HepG2 (cell line): Measurements from ENCODE around the gene MIDN. TPM values are rescaled to one million over a fixed set of nuclear protein-coding genes. Genes with fewer than 3 reads are reported as not detected.
A peak's percentile ranks its signal among the peaks of the same experiment; 100 is the strongest.

Experiments used
- ARNTL ChIP-seq: sonication (generic); formaldehyde crosslinking; IDR thresholded peaks from 2 replicates; pipeline ENCODE4 v1.4.0; 2020; ENCODE audit warnings: mild to moderate bottlenecking, missing genetic modification reagents
- ETV5 ChIP-seq: IDR thresholded peaks from 2 replicates; pipeline ENCODE4 v1.6.1; 2018; ENCODE audit warnings: missing biosample characterization, missing genetic modification reagents, inconsistent platforms, borderline replicate concordance
- EZH2 ChIP-seq: conservative IDR thresholded peaks from 2 replicates; pipeline ENCODE4 v1.6.1; 2012; ENCODE audit warnings: mild to moderate bottlenecking, low read depth, low read length, moderate library complexity
- FOXA3 ChIP-seq: IDR thresholded peaks from 2 replicates; pipeline ENCODE4 v1.6.1; 2016; ENCODE audit warnings: missing genetic modification reagents, missing compliant biosample characterization
- HDAC6 ChIP-seq: fragments of 200-600 bp; sonication (generic); IDR thresholded peaks from 2 replicates; pipeline ENCODE4 v1.7.0; 2017; ENCODE audit warnings: mild to moderate bottlenecking, antibody characterized with exemption, low read length, low read depth
- IKZF4 ChIP-seq: sonication (generic); formaldehyde crosslinking; IDR thresholded peaks from 2 replicates; pipeline ENCODE4 v1.5.1; 2020; ENCODE audit warnings: borderline replicate concordance, mild to moderate bottlenecking, low read depth, missing genetic modification reagents; ENCODE audit errors: not compliant biosample characterization
- JDP2 ChIP-seq: sonication (generic); formaldehyde crosslinking; IDR thresholded peaks from 2 replicates; pipeline ENCODE4 v1.8.1; 2022; ENCODE audit warnings: missing genetic modification reagents, borderline replicate concordance
- MED13 ChIP-seq: sonication (generic); formaldehyde crosslinking; IDR thresholded peaks from 2 replicates; pipeline ENCODE4 v1.5.0; 2020; ENCODE audit warnings: missing genetic modification reagents
- NR2F2 ChIP-seq: IDR thresholded peaks from 2 replicates; pipeline ENCODE4 v1.6.1; 2012; ENCODE audit warnings: low read depth, inconsistent platforms, borderline replicate concordance
- PHB2 ChIP-seq: fragments of 450-650 bp; IDR thresholded peaks from 2 replicates; pipeline ENCODE4 v1.6.1; 2018; ENCODE audit not compliant: partially characterized antibody
- REXO4 ChIP-seq: sonication (generic); formaldehyde crosslinking; IDR thresholded peaks from 2 replicates; pipeline ENCODE4 v1.8.0; 2022; ENCODE audit warnings: missing genetic modification reagents, mild to moderate bottlenecking, borderline replicate concordance
- SAFB2 ChIP-seq: sonication (generic); formaldehyde crosslinking; IDR thresholded peaks from 2 replicates; pipeline ENCODE4 v1.5.1; 2020; ENCODE audit warnings: missing genetic modification reagents, low read depth, mild to moderate bottlenecking, borderline replicate concordance
- SYNCRIP ChIP-seq: fragments of 200-400 bp; formaldehyde crosslinking; IDR thresholded peaks from 2 replicates; pipeline ENCODE4 v1.6.1; 2018; ENCODE audit warnings: mild to moderate bottlenecking, low read depth, low read length; ENCODE audit not compliant: insufficient read depth
- ZNF230 ChIP-seq: sonication (generic); formaldehyde crosslinking; IDR thresholded peaks from 2 replicates; pipeline ENCODE4 v1.4.0; 2020; ENCODE audit warnings: mild to moderate bottlenecking, missing genetic modification reagents
- ZNF260 ChIP-seq: sonication (generic); formaldehyde crosslinking; IDR thresholded peaks from 2 replicates; pipeline ENCODE4 v1.4.0; 2020; ENCODE audit warnings: missing genetic modification reagents, low read depth, mild to moderate bottlenecking, borderline replicate concordance
- ZNF563 ChIP-seq: sonication (generic); formaldehyde crosslinking; IDR thresholded peaks from 2 replicates; pipeline ENCODE4 v1.8.0; 2022; ENCODE audit warnings: mild to moderate bottlenecking, moderate library complexity, missing genetic modification reagents
- ZNF589 ChIP-seq: sonication (generic); formaldehyde crosslinking; conservative IDR thresholded peaks from 2 replicates; pipeline ENCODE4 v1.8.0; 2022; ENCODE audit warnings: mild to moderate bottlenecking, moderate library complexity, missing genetic modification reagents
- ZNF629 ChIP-seq: sonication (generic); formaldehyde crosslinking; conservative IDR thresholded peaks from 2 replicates; pipeline ENCODE4 v1.5.0; 2020; ENCODE audit warnings: missing genetic modification reagents
- ZNF83 ChIP-seq: sonication (generic); formaldehyde crosslinking; IDR thresholded peaks from 2 replicates; pipeline ENCODE4 v1.4.0; 2020; ENCODE audit warnings: missing genetic modification reagents, mild to moderate bottlenecking, borderline replicate concordance
- polyA plus RNA-seq, 8 experiments: library from polyadenylated mRNA; depleted of rRNA in 3 of 8; stranded (reverse) in 7 of 8; unstranded in 1 of 8; fragments of >200 nt; fragmentation: Illumina TruSeq in 4 of 8; extraction: Trizol in 4 of 8; gene quantifications; 2 replicates each; pipeline versions ENCODE4 v1.2.1 to v1.2.3, GENCODE V29; 2011 to 2016; ENCODE audit warnings: low read depth in 4 of 8, missing spikeins in 1 of 8, mixed read lengths in 1 of 8; ENCODE audit not compliant: insufficient read depth in 1 of 8
- total RNA-seq, 5 experiments: library from RNA; depleted of rRNA; stranded (reverse); fragments of >200 nt; fragmentation: Illumina TruSeq; extraction: Trizol; gene quantifications; 2 replicates each; pipeline ENCODE4 v1.2.3, GENCODE V29; 2016; ENCODE audit warnings: low read depth in 1 of 5
- TF ChIP-seq, protein P1 (sequence below): sonication (generic); formaldehyde crosslinking; IDR thresholded peaks from 2 replicates; pipeline ENCODE4 v1.8.0; 2022; ENCODE audit warnings: mild to moderate bottlenecking, missing genetic modification reagents
- TF ChIP-seq, protein P2 (sequence below), 2 experiments: fragments of 450-650 bp in 1 of 2; sonication (generic) in 1 of 2; formaldehyde crosslinking; IDR thresholded peaks; 2 replicates each; pipeline versions ENCODE4 v1.5.0 to v1.8.0; 2020 to 2022; ENCODE audit warnings: mild to moderate bottlenecking in 1 of 2, missing genetic modification reagents in 1 of 2
- TF ChIP-seq, protein P3 (sequence below): sonication (generic); formaldehyde crosslinking; IDR thresholded peaks from 2 replicates; pipeline ENCODE4 v1.4.0; 2020; ENCODE audit warnings: mild to moderate bottlenecking, missing genetic modification reagents
- TF ChIP-seq, protein P4 (sequence below): sonication (generic); formaldehyde crosslinking; IDR thresholded peaks from 2 replicates; pipeline ENCODE4 v1.4.0; 2020; ENCODE audit warnings: missing genetic modification reagents, mild to moderate bottlenecking, borderline replicate concordance

MIDN gene
- total and polyA plus RNA-seq, 2 of the 13 experiments (the other 11 are each of a cell fraction or from before 2014, with no cell fraction given): 8.4 to 18.0 TPM

DNA sequence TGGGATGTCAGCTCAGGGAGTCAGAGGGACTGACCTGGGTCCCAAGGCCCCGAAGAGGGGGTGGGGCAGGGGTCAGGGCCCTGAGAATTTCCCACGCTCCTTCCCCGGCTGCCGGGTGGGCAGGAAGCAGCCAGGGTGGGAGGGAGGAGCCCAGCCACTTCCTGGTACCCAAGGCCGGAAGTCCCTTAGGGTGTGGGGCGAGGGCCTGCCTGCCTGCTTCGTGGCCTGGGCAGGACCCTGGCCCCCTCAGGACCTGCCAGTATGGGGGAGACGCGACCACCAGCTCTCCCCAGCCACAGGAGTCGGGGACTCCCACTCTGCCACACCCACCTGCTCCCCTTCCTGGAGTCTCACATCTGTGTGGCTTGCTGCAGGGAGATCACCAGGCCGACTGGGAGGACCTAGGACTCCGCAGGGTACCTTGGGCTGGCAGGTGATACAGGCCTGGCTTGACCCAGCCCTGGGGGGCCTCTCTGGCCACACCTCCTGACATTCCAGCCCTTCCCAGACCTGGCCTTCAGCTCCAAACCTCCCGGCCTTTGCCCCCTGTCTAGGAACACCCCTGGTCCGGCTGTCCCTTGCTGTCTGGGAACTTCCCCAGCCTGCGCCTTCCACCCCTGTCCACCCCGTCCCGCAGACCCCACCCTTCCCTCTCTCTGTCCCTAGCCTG, 11.0 kb downstream of the MIDN start (continued):
- no peak for TF ChIP-seq EZH2
- TF ChIP-seq ZNF629: no peak
- TF ChIP-seq SAFB2 (CRISPR knock-in tag): peak; percentile 40; the same call in 1 of the 2 replicates
- TF ChIP-seq, protein P1, sequence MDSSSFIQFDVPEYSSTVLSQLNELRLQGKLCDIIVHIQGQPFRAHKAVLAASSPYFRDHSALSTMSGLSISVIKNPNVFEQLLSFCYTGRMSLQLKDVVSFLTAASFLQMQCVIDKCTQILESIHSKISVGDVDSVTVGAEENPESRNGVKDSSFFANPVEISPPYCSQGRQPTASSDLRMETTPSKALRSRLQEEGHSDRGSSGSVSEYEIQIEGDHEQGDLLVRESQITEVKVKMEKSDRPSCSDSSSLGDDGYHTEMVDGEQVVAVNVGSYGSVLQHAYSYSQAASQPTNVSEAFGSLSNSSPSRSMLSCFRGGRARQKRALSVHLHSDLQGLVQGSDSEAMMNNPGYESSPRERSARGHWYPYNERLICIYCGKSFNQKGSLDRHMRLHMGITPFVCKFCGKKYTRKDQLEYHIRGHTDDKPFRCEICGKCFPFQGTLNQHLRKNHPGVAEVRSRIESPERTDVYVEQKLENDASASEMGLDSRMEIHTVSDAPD (CRISPR knock-in tag): peak; percentile 70; the same call in 1 of the 2 replicates
- TF ChIP-seq, protein P2, sequence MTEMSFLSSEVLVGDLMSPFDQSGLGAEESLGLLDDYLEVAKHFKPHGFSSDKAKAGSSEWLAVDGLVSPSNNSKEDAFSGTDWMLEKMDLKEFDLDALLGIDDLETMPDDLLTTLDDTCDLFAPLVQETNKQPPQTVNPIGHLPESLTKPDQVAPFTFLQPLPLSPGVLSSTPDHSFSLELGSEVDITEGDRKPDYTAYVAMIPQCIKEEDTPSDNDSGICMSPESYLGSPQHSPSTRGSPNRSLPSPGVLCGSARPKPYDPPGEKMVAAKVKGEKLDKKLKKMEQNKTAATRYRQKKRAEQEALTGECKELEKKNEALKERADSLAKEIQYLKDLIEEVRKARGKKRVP (CRISPR knock-in tag; IDR thresholded peaks at IDR 0.05): no peak; a peak in 1 of 4 replicates
- TF ChIP-seq NR2F2: peak; percentile 61; the same call in 1 of the 2 replicates
- peak; percentile 78; the same call in 1 of the 2 replicates for TF ChIP-seq ZNF230 (CRISPR knock-in tag)
- TF ChIP-seq ZNF589 (CRISPR knock-in tag): no peak; the same call in 1 of the 2 replicates
- TF ChIP-seq, protein P3, sequence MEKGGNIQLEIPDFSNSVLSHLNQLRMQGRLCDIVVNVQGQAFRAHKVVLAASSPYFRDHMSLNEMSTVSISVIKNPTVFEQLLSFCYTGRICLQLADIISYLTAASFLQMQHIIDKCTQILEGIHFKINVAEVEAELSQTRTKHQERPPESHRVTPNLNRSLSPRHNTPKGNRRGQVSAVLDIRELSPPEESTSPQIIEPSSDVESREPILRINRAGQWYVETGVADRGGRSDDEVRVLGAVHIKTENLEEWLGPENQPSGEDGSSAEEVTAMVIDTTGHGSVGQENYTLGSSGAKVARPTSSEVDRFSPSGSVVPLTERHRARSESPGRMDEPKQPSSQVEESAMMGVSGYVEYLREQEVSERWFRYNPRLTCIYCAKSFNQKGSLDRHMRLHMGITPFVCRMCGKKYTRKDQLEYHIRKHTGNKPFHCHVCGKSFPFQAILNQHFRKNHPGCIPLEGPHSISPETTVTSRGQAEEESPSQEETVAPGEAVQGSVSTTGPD (CRISPR knock-in tag): no peak
- TF ChIP-seq JDP2 (CRISPR knock-in tag): no peak
- TF ChIP-seq FOXA3 (CRISPR knock-in tag): peak; percentile 69
- TF ChIP-seq ZNF260 (CRISPR knock-in tag): no peak
- peak; percentile 83; the same call in 1 of the 2 replicates for TF ChIP-seq REXO4 (CRISPR knock-in tag)
- TF ChIP-seq, protein P4, sequence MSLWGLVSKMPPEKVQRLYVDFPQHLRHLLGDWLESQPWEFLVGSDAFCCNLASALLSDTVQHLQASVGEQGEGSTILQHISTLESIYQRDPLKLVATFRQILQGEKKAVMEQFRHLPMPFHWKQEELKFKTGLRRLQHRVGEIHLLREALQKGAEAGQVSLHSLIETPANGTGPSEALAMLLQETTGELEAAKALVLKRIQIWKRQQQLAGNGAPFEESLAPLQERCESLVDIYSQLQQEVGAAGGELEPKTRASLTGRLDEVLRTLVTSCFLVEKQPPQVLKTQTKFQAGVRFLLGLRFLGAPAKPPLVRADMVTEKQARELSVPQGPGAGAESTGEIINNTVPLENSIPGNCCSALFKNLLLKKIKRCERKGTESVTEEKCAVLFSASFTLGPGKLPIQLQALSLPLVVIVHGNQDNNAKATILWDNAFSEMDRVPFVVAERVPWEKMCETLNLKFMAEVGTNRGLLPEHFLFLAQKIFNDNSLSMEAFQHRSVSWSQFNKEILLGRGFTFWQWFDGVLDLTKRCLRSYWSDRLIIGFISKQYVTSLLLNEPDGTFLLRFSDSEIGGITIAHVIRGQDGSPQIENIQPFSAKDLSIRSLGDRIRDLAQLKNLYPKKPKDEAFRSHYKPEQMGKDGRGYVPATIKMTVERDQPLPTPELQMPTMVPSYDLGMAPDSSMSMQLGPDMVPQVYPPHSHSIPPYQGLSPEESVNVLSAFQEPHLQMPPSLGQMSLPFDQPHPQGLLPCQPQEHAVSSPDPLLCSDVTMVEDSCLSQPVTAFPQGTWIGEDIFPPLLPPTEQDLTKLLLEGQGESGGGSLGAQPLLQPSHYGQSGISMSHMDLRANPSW (CRISPR knock-in tag): no peak
- TF ChIP-seq ARNTL (CRISPR knock-in tag): 0 out of 2 replicates have a peak, but pooled peaks have one; percentile 42
- TF ChIP-seq HDAC6: no peak
- TF ChIP-seq SYNCRIP: no peak
- TF ChIP-seq PHB2: no peak
- TF ChIP-seq ZNF83 (CRISPR knock-in tag): no peak; the same call in 1 of the 2 replicates
- peak; percentile 95 for TF ChIP-seq ETV5 (CRISPR knock-in tag)
- peak; percentile 77 for TF ChIP-seq IKZF4 (CRISPR knock-in tag)
- TF ChIP-seq ZNF563 (CRISPR knock-in tag): no peak
- 0 out of 2 replicates have a peak, but pooled peaks have one; percentile 57 for TF ChIP-seq MED13 (CRISPR knock-in tag)
